ENCODE measurements around the gene CPLX1. TPM values are rescaled to one million over a fixed set of nuclear protein-coding genes. Genes with fewer than 3 reads are reported as not detected.

Gene CPLX1
- total and polyA plus RNA-seq, 2 donors (not counting 1 experiment from before 2014, with no cell fraction given): 0.03 to 0.66 TPM

DNA sequence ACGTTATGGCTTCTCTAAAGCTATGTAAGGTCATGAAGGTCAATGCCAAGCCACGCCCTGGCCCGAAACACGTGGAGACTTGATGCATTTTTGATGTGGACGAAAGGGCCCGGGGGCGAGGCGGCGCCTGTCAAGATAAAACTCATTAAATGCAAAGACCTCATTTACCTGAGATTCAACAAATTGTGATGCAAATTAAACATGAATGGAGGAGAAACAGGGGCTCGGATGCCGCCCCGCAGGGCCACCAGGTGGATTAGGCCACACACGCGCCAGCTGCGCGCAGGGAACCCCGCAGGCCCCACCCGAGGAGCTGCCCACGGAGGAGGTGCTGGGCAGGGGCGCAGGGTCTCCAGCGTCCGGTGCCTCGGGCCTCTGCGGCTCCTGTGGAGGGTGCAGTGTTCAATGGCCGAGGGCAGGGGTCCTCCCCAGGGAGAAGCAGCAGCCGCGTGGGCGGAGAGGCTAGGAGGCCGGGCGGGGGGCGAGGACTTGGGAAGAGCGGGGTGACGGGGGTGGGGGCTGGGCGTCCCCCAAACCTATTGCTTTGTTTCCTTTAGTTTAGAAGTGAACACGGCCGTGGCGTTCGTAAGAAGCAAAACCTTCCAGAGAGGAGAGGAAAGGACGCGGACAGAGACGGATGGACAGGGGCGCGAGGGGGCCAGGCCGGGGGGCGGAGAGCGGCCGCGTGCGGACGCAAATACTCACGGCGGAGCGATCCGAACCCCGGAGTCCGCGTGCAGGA, 40.4 kb downstream of the CPLX1 start:
- TF ChIP-seq, protein P1, sequence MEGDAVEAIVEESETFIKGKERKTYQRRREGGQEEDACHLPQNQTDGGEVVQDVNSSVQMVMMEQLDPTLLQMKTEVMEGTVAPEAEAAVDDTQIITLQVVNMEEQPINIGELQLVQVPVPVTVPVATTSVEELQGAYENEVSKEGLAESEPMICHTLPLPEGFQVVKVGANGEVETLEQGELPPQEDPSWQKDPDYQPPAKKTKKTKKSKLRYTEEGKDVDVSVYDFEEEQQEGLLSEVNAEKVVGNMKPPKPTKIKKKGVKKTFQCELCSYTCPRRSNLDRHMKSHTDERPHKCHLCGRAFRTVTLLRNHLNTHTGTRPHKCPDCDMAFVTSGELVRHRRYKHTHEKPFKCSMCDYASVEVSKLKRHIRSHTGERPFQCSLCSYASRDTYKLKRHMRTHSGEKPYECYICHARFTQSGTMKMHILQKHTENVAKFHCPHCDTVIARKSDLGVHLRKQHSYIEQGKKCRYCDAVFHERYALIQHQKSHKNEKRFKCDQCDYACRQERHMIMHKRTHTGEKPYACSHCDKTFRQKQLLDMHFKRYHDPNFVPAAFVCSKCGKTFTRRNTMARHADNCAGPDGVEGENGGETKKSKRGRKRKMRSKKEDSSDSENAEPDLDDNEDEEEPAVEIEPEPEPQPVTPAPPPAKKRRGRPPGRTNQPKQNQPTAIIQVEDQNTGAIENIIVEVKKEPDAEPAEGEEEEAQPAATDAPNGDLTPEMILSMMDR (conservative IDR thresholded peaks at IDR 0.05 in 1 of 2, IDR thresholded peaks at IDR 0.05 in 1 of 2; ENCODE audit: low read depth in 1 of 2, low read length in 2 of 2): no peak
- peak; percentile 83 for TF ChIP-seq EZH2 (IDR thresholded peaks at IDR 0.05; ENCODE audit: low read length, missing control alignments)
- DNase-seq (ENCODE audit: low read depth in 2 of 2): no peak
- Histone ChIP-seq H3K9ac (ENCODE audit: insufficient read depth, low read length) (no peak overlapping the region), H3K79me2 (ENCODE audit: control insufficient read depth, insufficient read depth, low read length) (peaks cover 11% of the 10 kb centered on the region), H2AFZ (ENCODE audit: low read length) (no peak overlapping the region), H3K4me3 (replicated peaks in 1 of 4; ENCODE audit: control extremely low read depth in 1 of 4, insufficient read depth in 1 of 4, low read depth in 3 of 4, low read length in 4 of 4) (peak overlapping the region in 1 of 4 experiments; percentile 10), H3K4me2 (ENCODE audit: extremely low read depth, insufficient read depth, low read length) (no peak overlapping the region), H3K9me3 (ENCODE audit: control insufficient read depth, insufficient read depth, low read depth, low read length) (no peaks in the 10 kb centered on the region), H3K36me3 (ENCODE audit: control insufficient read depth, insufficient read depth, low read length) (no peaks in the 10 kb centered on the region), H3K27me3 (ENCODE audit: control insufficient read depth, insufficient read depth, low read length) (peaks cover 10% of the 10 kb centered on the region), H3K4me1 (ENCODE audit: control insufficient read depth, extremely low read depth, insufficient read depth, low read length) (peaks cover 2% of the 10 kb centered on the region), H3K27ac (ENCODE audit: insufficient read depth, low read length) (no peak overlapping the region), H4K20me1 (ENCODE audit: control insufficient read depth, extremely low read depth, insufficient read depth, low read length) (no peaks in the 10 kb centered on the region)

DNA sequence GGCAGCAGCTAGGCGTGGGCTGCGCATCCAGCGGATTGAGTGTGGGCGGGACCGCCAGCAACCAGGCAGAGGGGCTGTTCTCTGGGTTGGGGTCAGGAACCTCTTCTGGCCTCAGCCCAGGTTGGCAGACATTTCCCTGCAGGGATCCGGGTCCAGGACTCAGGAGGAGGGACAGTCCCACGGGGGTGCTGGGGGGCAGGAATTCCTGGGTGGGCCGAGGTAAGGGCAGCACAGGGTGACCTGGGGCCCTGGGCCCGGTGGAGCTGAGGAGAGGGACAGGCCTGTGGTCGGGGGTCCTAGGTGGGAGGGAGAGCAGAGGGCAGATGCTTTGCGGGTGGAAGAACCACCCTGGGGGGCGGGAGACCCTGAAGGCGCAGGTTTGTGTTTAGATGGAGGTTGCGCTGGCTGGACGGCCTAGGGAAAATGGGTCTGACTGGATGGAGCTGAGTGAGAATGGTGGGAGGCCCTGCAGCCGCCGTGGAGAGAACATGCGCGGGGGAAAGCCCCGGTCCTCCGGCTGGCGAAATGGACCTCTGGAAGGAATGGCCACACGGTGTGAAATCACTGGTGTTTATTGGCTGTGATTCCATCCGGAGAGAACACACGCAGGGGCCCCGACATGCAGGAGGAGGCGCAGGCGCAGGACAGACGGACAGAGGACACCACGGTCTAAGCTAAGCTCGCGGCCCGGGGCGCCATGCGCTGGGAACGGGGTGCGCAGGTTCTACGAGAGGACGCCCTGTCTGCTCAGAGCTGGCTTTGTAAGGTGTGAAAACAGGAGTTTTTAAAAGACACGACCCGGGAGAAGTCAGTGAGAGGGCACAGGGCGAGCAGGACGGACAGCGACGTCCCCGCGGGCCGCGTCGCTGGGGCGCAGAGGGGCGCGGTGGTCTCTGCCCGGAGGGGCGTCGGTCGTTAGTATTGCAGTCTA, 41.3 kb downstream of the CPLX1 start:
- H3K36me3 ChIP-seq (ENCODE audit: control insufficient read depth, insufficient read depth, low read length): no peaks in the 10 kb centered on the region
- no peaks in the 10 kb centered on the region for H4K20me1 ChIP-seq (ENCODE audit: control insufficient read depth, extremely low read depth, insufficient read depth, low read length)

More for the DNA sequence above, 41.3 kb downstream of the CPLX1 start:
- DNase-seq (ENCODE audit: low read depth in 2 of 2): no peak
- peaks cover 10% of the 10 kb centered on the region for H3K27me3 ChIP-seq (ENCODE audit: control insufficient read depth, insufficient read depth, low read length)
- peaks cover 19% of the 10 kb centered on the region for H3K79me2 ChIP-seq (ENCODE audit: control insufficient read depth, insufficient read depth, low read length)
- no peak overlapping the region for H2AFZ ChIP-seq (ENCODE audit: low read length)
- no peak overlapping the region for H3K4me2 ChIP-seq (ENCODE audit: extremely low read depth, insufficient read depth, low read length)
- H3K4me1 ChIP-seq (ENCODE audit: control insufficient read depth, extremely low read depth, insufficient read depth, low read length): peaks cover 6% of the 10 kb centered on the region
- H3K4me3 ChIP-seq (replicated peaks in 1 of 4; ENCODE audit: control extremely low read depth in 1 of 4, insufficient read depth in 1 of 4, low read depth in 3 of 4, low read length in 4 of 4): no peak overlapping the region
- no peak overlapping the region for H3K9ac ChIP-seq (ENCODE audit: insufficient read depth, low read length)
- no peak overlapping the region for H3K27ac ChIP-seq (ENCODE audit: insufficient read depth, low read length)
- H3K9me3 ChIP-seq (ENCODE audit: control insufficient read depth, insufficient read depth, low read depth, low read length): no peaks in the 10 kb centered on the region
- no peak for TF ChIP-seq EZH2 (IDR thresholded peaks at IDR 0.05; ENCODE audit: low read length, missing control alignments)
- TF ChIP-seq, protein P1 (conservative IDR thresholded peaks at IDR 0.05 in 1 of 2, IDR thresholded peaks at IDR 0.05 in 1 of 2; ENCODE audit: low read depth in 1 of 2, low read length in 2 of 2): no peak
